Mucosa of descending colon (tissue), 3 donors: ENCODE data around the gene HSFX1. TPM values are rescaled to one million over a fixed set of nuclear protein-coding genes. Genes with fewer than 3 reads are reported as not detected.

ENCODE experiments used
- ATAC-seq: fragments of 200-7000 bp; cut with Tn5 transposase; one replicate; pipeline ENCODE4 v1.9.1; 2020; ENCODE audit warnings: mild to moderate bottlenecking, moderate library complexity
- DNase-seq, 3 donors: peaks; one replicate each; pipeline ENCODE4 v3.0.0-alpha.2; 2020
- H3K36me3 ChIP-seq: fragments of 200-600 bp; one replicate; pipeline ENCODE4 v1.8.0; 2021; ENCODE audit warnings: low read depth, mild to moderate bottlenecking
- H3K4me1 ChIP-seq: fragments of 200-600 bp; one replicate; pipeline ENCODE4 v1.8.0; 2021; ENCODE audit warnings: low read depth, mild to moderate bottlenecking
- H3K4me3 ChIP-seq: fragments of 200-600 bp; one replicate; pipeline ENCODE4 v1.8.0; 2021; ENCODE audit warnings: mild to moderate bottlenecking
- H3K9me3 ChIP-seq: fragments of 200-600 bp; one replicate; pipeline ENCODE4 v1.8.0; 2021; ENCODE audit warnings: mild to moderate bottlenecking
- CTCF ChIP-seq: fragments of 200-600 bp; IDR thresholded peaks from one replicate; pipeline ENCODE4 v1.8.0; 2022; ENCODE audit warnings: antibody characterized with exemption, mild to moderate bottlenecking
- intact Hi-C, 2 donors: fragments of 100-400 bp; cut with DNase I in 1 of 2; cut with micrococcal nuclease in 1 of 2; formaldehyde crosslinking; loops; one replicate each; pipeline versions ENCODE4 v1.11.0 to v1.11.1; 2022; cut with DNase I, micrococcal nuclease
- total RNA-seq, 3 donors: library from RNA; stranded (reverse); fragmentation: NEBNext Ultra II Directional in 2 of 3; extraction: Animal tissue kit (Norgen Biotek cat#: 25700) in 2 of 3; gene quantifications; one replicate each; pipeline versions ENCODE4 v1.2.1 to v1.2.4, GENCODE V29; 2021 to 2023
- donor health status: DM: no; HTN: no; CAD: no; lungs with moderate emphysema.
- donor health status: DM: no; HTN: no; CAD: no.
- donor health status: DM: no; HTN: yes; CAD: no.

Gene HSFX1
- total RNA-seq, 3 donors from 2014 or later, result 1.3 to 2.2 (median 1.8) TPM

GRCh38 chrX:149799095-149799714 lies 25.3 kb downstream of the HSFX1 start:
- TF ChIP-seq CTCF, result no peak
- Histone ChIP-seq H3K9me3 (no peaks in the 10 kb centered on the region), H3K4me3 (no peak overlapping the region), H3K36me3 (no peaks in the 10 kb centered on the region), H3K4me1 (no peaks in the 10 kb centered on the region)
- DNase-seq (no peak), ATAC-seq (no peak)
- intact Hi-C loops, result no loop called here

- no peaks in the 10 kb centered on the region for H3K9me3 ChIP-seq
- TF ChIP-seq CTCF, result no peak
- DNase-seq (no peak), ATAC-seq (no peak)
- H3K4me1 ChIP-seq, result no peaks in the 10 kb centered on the region
- no peak overlapping the region for H3K4me3 ChIP-seq
- intact Hi-C loops, result no loop called here
- H3K36me3 ChIP-seq, result no peaks in the 10 kb centered on the region
These were observed 26.1 kb downstream of the HSFX1 start for GRCh38 chrX:149799938-149800337.

GRCh38 chrX:149803458-149804062 lies 29.7 kb downstream of the HSFX1 start:
- no peak for DNase-seq
- TF ChIP-seq CTCF, result no peak
- ATAC-seq, result no peak
- Histone ChIP-seq H3K36me3 (no peaks in the 10 kb centered on the region), H3K4me1 (no peaks in the 10 kb centered on the region), H3K9me3 (no peaks in the 10 kb centered on the region), H3K4me3 (no peak overlapping the region)
- intact Hi-C loops, result no loop called here

GRCh38 chrX:149804102-149804501 lies 30.2 kb downstream of the HSFX1 start:
- no peak for ATAC-seq
- Histone ChIP-seq H3K4me3 (no peak overlapping the region), H3K4me1 (no peaks in the 10 kb centered on the region), H3K9me3 (no peaks in the 10 kb centered on the region), H3K36me3 (no peaks in the 10 kb centered on the region)
- no peak for DNase-seq
- no peak for TF ChIP-seq CTCF
- intact Hi-C loops, result no loop called here

- ATAC-seq, result no peak
- intact Hi-C loops, result no loop called here
- Histone ChIP-seq H3K4me3 (no peak overlapping the region), H3K4me1 (no peaks in the 10 kb centered on the region), H3K9me3 (no peaks in the 10 kb centered on the region), H3K36me3 (no peaks in the 10 kb centered on the region)
- DNase-seq, result no peak
- no peak for TF ChIP-seq CTCF
These were observed 34.0 kb downstream of the HSFX1 start for GRCh38 chrX:149807747-149808458.
